HepG2 (cell line): ENCODE measurements around the gene UNC13D. TPM values are rescaled to one million over a fixed set of nuclear protein-coding genes. Genes with fewer than 3 reads are reported as not detected.

Experiments
- BORCS8-MEF2B ChIP-seq: sonication (generic); formaldehyde crosslinking; IDR thresholded peaks from 2 replicates; pipeline ENCODE4 v1.8.0; 2022; ENCODE audit warnings: mild to moderate bottlenecking, missing genetic modification reagents
- GZF1 ChIP-seq: sonication (generic); formaldehyde crosslinking; IDR thresholded peaks from 2 replicates; pipeline ENCODE4 v1.5.1; 2020; ENCODE audit warnings: mild to moderate bottlenecking, missing genetic modification reagents
- MAF1 ChIP-seq: sonication (generic); formaldehyde crosslinking; IDR thresholded peaks from 2 replicates; pipeline ENCODE4 v1.5.0; 2020; ENCODE audit warnings: missing genetic modification reagents, borderline replicate concordance
- NBN ChIP-seq: fragments of 450-650 bp; conservative IDR thresholded peaks from 2 replicates; pipeline ENCODE4 v1.6.1; 2017
- SP2 ChIP-seq: sonication (generic); formaldehyde crosslinking; IDR thresholded peaks from 2 replicates; pipeline ENCODE4 v1.5.1; 2020; ENCODE audit warnings: mild to moderate bottlenecking, missing genetic modification reagents
- ZFY ChIP-seq: sonication (generic); formaldehyde crosslinking; IDR thresholded peaks from 2 replicates; pipeline ENCODE4 v1.4.0; 2020; ENCODE audit warnings: missing genetic modification reagents
- ZNF124 ChIP-seq: sonication (generic); formaldehyde crosslinking; IDR thresholded peaks from 2 replicates; pipeline ENCODE4 v1.4.0; 2020; ENCODE audit warnings: missing genetic modification reagents
- ZNF260 ChIP-seq: sonication (generic); formaldehyde crosslinking; IDR thresholded peaks from 2 replicates; pipeline ENCODE4 v1.4.0; 2020; ENCODE audit warnings: missing genetic modification reagents, low read depth, mild to moderate bottlenecking, borderline replicate concordance
- ZNF607 ChIP-seq: sonication (generic); formaldehyde crosslinking; IDR thresholded peaks from 2 replicates; pipeline ENCODE4 v1.5.1; 2020; ENCODE audit warnings: missing genetic modification reagents, mild to moderate bottlenecking, borderline replicate concordance
- ZNF737 ChIP-seq: sonication (generic); formaldehyde crosslinking; IDR thresholded peaks from 2 replicates; pipeline ENCODE4 v1.5.0; 2020; ENCODE audit warnings: missing genetic modification reagents, mild to moderate bottlenecking, borderline replicate concordance
- ZNF878 ChIP-seq: sonication (generic); formaldehyde crosslinking; IDR thresholded peaks from 2 replicates; pipeline ENCODE4 v1.8.1; 2023; ENCODE audit warnings: mild to moderate bottlenecking, missing genetic modification reagents, moderate library complexity
- polyA plus RNA-seq, 8 experiments: library from polyadenylated mRNA; depleted of rRNA in 3 of 8; stranded (reverse) in 7 of 8; unstranded in 1 of 8; fragments of >200 nt; fragmentation: Illumina TruSeq in 4 of 8; extraction: Trizol in 4 of 8; gene quantifications; 2 replicates each; pipeline versions ENCODE4 v1.2.1 to v1.2.3, GENCODE V29; 2011 to 2016; ENCODE audit warnings: low read depth in 4 of 8, missing spikeins in 1 of 8, mixed read lengths in 1 of 8; ENCODE audit not compliant: insufficient read depth in 1 of 8
- total RNA-seq, 5 experiments: library from RNA; depleted of rRNA; stranded (reverse); fragments of >200 nt; fragmentation: Illumina TruSeq; extraction: Trizol; gene quantifications; 2 replicates each; pipeline ENCODE4 v1.2.3, GENCODE V29; 2016; ENCODE audit warnings: low read depth in 1 of 5
- TF ChIP-seq, protein P1 (sequence below): sonication (generic); formaldehyde crosslinking; IDR thresholded peaks from 2 replicates; pipeline ENCODE4 v1.4.0; 2020; ENCODE audit warnings: missing genetic modification reagents
- TF ChIP-seq, protein P2 (sequence below): sonication (generic); formaldehyde crosslinking; conservative IDR thresholded peaks from 2 replicates; pipeline ENCODE4 v1.8.0; 2022; ENCODE audit warnings: low read depth, missing genetic modification reagents
- TF ChIP-seq, protein P3 (sequence below): sonication (generic); formaldehyde crosslinking; IDR thresholded peaks from 2 replicates; pipeline ENCODE4 v1.4.0; 2020; ENCODE audit warnings: missing genetic modification reagents, borderline replicate concordance
- TF ChIP-seq, protein P4 (sequence below): sonication (generic); formaldehyde crosslinking; IDR thresholded peaks from 2 replicates; pipeline ENCODE4 v1.4.0; 2020; ENCODE audit warnings: missing genetic modification reagents
- TF ChIP-seq, protein P5 (sequence below): sonication (generic); formaldehyde crosslinking; IDR thresholded peaks from 2 replicates; pipeline ENCODE4 v1.4.0; 2020; ENCODE audit warnings: missing genetic modification reagents, borderline replicate concordance

Gene UNC13D
- total and polyA plus RNA-seq, 2 of the 13 experiments (the other 11 are each of a cell fraction or from before 2014, with no cell fraction given), result 29.7 to 42.7 TPM

DNA sequence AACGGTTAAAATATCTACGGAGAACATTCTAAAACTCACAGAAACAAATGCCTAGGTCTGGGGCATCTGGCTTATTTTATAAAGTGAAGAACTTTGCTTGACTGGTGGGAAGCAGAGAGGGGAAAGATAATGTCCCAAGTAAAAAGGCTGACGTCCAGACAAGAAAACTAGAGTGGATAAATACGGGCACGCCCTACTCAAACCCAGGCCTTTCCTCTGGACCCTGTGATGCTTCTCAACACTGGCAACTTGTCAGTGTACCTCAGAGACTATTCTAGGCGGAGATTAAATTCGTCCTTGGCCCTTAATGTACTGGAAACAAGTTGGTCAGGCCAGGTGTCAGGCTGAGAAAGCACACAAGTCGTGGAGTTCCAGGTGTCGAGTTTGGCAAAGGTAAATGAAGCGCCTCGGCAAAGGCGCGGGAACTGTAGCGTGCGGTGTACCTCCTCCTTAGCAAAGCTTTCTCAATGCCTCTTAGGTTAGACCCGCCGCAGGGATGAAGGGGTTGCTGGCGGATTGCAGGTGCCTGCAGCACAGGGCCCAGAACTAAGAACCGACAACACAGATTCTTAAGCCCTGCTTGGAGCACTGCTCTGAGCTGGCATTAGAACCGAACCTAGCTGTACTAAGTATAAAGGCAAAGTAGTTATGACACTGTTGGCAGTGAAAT lies 60.3 kb downstream of the UNC13D start (continued):
- TF ChIP-seq, protein P1, sequence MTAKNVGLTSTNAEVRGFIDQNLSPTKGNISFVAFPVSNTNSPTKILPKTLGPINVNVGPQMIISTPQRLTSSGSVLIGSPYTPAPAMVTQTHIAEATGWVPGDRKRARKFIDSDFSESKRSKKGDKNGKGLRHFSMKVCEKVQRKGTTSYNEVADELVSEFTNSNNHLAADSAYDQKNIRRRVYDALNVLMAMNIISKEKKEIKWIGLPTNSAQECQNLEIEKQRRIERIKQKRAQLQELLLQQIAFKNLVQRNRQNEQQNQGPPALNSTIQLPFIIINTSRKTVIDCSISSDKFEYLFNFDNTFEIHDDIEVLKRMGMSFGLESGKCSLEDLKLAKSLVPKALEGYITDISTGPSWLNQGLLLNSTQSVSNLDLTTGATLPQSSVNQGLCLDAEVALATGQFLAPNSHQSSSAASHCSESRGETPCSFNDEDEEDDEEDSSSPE (CRISPR knock-in tag), result 0 out of 2 replicates have a peak, but pooled peaks have one; percentile 12
- TF ChIP-seq SP2 (CRISPR knock-in tag), result no peak
- TF ChIP-seq ZNF124 (CRISPR knock-in tag), result no peak
- no peak for TF ChIP-seq ZNF737 (CRISPR knock-in tag)
- TF ChIP-seq, protein P2, sequence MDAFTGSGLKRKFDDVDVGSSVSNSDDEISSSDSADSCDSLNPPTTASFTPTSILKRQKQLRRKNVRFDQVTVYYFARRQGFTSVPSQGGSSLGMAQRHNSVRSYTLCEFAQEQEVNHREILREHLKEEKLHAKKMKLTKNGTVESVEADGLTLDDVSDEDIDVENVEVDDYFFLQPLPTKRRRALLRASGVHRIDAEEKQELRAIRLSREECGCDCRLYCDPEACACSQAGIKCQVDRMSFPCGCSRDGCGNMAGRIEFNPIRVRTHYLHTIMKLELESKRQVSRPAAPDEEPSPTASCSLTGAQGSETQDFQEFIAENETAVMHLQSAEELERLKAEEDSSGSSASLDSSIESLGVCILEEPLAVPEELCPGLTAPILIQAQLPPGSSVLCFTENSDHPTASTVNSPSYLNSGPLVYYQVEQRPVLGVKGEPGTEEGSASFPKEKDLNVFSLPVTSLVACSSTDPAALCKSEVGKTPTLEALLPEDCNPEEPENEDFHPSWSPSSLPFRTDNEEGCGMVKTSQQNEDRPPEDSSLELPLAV (CRISPR knock-in tag), result no peak
- TF ChIP-seq GZF1, result peak; percentile 77
- peak; percentile 71; the same call in 1 of the 2 replicates for TF ChIP-seq ZNF607 (CRISPR knock-in tag)
- TF ChIP-seq, protein P3, sequence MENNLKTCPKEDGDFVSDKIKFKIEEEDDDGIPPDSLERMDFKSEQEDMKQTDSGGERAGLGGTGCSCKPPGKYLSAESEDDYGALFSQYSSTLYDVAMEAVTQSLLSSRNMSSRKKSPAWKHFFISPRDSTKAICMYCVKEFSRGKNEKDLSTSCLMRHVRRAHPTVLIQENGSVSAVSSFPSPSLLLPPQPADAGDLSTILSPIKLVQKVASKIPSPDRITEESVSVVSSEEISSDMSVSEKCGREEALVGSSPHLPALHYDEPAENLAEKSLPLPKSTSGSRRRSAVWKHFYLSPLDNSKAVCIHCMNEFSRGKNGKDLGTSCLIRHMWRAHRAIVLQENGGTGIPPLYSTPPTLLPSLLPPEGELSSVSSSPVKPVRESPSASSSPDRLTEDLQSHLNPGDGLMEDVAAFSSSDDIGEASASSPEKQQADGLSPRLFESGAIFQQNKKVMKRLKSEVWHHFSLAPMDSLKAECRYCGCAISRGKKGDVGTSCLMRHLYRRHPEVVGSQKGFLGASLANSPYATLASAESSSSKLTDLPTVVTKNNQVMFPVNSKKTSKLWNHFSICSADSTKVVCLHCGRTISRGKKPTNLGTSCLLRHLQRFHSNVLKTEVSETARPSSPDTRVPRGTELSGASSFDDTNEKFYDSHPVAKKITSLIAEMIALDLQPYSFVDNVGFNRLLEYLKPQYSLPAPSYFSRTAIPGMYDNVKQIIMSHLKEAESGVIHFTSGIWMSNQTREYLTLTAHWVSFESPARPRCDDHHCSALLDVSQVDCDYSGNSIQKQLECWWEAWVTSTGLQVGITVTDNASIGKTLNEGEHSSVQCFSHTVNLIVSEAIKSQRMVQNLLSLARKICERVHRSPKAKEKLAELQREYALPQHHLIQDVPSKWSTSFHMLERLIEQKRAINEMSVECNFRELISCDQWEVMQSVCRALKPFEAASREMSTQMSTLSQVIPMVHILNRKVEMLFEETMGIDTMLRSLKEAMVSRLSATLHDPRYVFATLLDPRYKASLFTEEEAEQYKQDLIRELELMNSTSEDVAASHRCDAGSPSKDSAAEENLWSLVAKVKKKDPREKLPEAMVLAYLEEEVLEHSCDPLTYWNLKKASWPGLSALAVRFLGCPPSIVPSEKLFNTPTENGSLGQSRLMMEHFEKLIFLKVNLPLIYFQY (CRISPR knock-in tag), result no peak
- peak; percentile 62; the same call in 1 of the 2 replicates for TF ChIP-seq ZFY (CRISPR knock-in tag)
- no peak for TF ChIP-seq ZNF878 (CRISPR knock-in tag)
- peak; percentile 12; the same call in 1 of the 2 replicates for TF ChIP-seq MAF1
- TF ChIP-seq BORCS8-MEF2B (CRISPR knock-in tag), result peak; percentile 35; the same call in 1 of the 2 replicates
- no peak for TF ChIP-seq ZNF260 (CRISPR knock-in tag)
- TF ChIP-seq NBN, result no peak
- TF ChIP-seq, protein P4, sequence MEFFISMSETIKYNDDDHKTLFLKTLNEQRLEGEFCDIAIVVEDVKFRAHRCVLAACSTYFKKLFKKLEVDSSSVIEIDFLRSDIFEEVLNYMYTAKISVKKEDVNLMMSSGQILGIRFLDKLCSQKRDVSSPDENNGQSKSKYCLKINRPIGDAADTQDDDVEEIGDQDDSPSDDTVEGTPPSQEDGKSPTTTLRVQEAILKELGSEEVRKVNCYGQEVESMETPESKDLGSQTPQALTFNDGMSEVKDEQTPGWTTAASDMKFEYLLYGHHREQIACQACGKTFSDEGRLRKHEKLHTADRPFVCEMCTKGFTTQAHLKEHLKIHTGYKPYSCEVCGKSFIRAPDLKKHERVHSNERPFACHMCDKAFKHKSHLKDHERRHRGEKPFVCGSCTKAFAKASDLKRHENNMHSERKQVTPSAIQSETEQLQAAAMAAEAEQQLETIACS (CRISPR knock-in tag), result no peak
- TF ChIP-seq, protein P5, sequence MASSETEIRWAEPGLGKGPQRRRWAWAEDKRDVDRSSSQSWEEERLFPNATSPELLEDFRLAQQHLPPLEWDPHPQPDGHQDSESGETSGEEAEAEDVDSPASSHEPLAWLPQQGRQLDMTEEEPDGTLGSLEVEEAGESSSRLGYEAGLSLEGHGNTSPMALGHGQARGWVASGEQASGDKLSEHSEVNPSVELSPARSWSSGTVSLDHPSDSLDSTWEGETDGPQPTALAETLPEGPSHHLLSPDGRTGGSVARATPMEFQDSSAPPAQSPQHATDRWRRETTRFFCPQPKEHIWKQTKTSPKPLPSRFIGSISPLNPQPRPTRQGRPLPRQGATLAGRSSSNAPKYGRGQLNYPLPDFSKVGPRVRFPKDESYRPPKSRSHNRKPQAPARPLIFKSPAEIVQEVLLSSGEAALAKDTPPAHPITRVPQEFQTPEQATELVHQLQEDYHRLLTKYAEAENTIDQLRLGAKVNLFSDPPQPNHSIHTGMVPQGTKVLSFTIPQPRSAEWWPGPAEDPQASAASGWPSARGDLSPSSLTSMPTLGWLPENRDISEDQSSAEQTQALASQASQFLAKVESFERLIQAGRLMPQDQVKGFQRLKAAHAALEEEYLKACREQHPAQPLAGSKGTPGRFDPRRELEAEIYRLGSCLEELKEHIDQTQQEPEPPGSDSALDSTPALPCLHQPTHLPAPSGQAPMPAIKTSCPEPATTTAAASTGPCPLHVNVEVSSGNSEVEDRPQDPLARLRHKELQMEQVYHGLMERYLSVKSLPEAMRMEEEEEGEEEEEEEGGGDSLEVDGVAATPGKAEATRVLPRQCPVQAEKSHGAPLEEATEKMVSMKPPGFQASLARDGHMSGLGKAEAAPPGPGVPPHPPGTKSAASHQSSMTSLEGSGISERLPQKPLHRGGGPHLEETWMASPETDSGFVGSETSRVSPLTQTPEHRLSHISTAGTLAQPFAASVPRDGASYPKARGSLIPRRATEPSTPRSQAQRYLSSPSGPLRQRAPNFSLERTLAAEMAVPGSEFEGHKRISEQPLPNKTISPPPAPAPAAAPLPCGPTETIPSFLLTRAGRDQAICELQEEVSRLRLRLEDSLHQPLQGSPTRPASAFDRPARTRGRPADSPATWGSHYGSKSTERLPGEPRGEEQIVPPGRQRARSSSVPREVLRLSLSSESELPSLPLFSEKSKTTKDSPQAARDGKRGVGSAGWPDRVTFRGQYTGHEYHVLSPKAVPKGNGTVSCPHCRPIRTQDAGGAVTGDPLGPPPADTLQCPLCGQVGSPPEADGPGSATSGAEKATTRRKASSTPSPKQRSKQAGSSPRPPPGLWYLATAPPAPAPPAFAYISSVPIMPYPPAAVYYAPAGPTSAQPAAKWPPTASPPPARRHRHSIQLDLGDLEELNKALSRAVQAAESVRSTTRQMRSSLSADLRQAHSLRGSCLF, result no peak
